Endodermal cell (in vitro differentiated cells): ENCODE measurements around the gene CDKL1. TPM values are rescaled to one million over a fixed set of nuclear protein-coding genes. Genes with fewer than 3 reads are reported as not detected.

Source experiments
- DNase-seq: peaks from one replicate; pipeline ENCODE4 v3.0.0-alpha.2; 2017
- H3K27ac ChIP-seq: 2 replicates; pipeline ENCODE4 v1.5.1; 2013; ENCODE audit warnings: mild to moderate bottlenecking, low read depth, low read length, moderate library complexity
- H3K27me3 ChIP-seq: 2 replicates; pipeline ENCODE4 v1.6.1; 2013; ENCODE audit warnings: mild to moderate bottlenecking, low read length, moderate library complexity; ENCODE audit not compliant: insufficient read depth, control insufficient read depth, poor library complexity, severe bottlenecking
- H3K36me3 ChIP-seq: 2 replicates; pipeline ENCODE4 v1.7.0; 2013; ENCODE audit warnings: mild to moderate bottlenecking, low read length, moderate library complexity; ENCODE audit not compliant: control insufficient read depth, insufficient read depth
- H3K4me1 ChIP-seq: one replicate; pipeline ENCODE4 v1.7.0; 2013; ENCODE audit warnings: low read length; ENCODE audit not compliant: control insufficient read depth, insufficient read depth
- H3K4me3 ChIP-seq: 2 replicates; pipeline ENCODE4 v1.5.1; 2013; ENCODE audit warnings: mild to moderate bottlenecking, low read length, moderate library complexity
- H3K9ac ChIP-seq: 2 replicates; pipeline ENCODE4 v1.6.1; 2013; ENCODE audit warnings: mild to moderate bottlenecking, low read length, moderate library complexity; ENCODE audit not compliant: poor library complexity, severe bottlenecking; ENCODE audit errors: extremely low read depth
- H3K9me3 ChIP-seq: 2 replicates; pipeline ENCODE4 v1.6.1; 2013; ENCODE audit warnings: mild to moderate bottlenecking, low read length, moderate library complexity; ENCODE audit not compliant: control insufficient read depth
- H3K27ac Mint-ChIP-seq: 2 replicates; pipeline ENCODE4 v1.8.0; 2020; ENCODE audit warnings: mixed read lengths
- H3K27me3 Mint-ChIP-seq: 2 replicates; pipeline ENCODE4 v1.8.0; 2021; ENCODE audit warnings: mild to moderate bottlenecking, mixed read lengths; ENCODE audit not compliant: insufficient read depth
- H3K36me3 Mint-ChIP-seq: 2 replicates; pipeline ENCODE4 v1.8.0; 2020; ENCODE audit warnings: low read depth, mixed read lengths
- H3K4me1 Mint-ChIP-seq: 2 replicates; pipeline ENCODE4 v1.8.0; 2020; ENCODE audit warnings: mixed read lengths
- H3K4me3 Mint-ChIP-seq: 2 replicates; pipeline ENCODE4 v1.8.0; 2020; ENCODE audit warnings: mild to moderate bottlenecking, moderate library complexity, mixed read lengths
- H3K9me3 Mint-ChIP-seq: 2 replicates; pipeline ENCODE4 v1.8.0; 2020; ENCODE audit warnings: mild to moderate bottlenecking, mixed read lengths
- CTCF ChIP-seq: fragments of 200-600 bp; sonication (generic); conservative IDR thresholded peaks from 2 replicates; pipeline ENCODE4 v1.5.0; 2021; ENCODE audit warnings: antibody characterized with exemption, mild to moderate bottlenecking
- microRNA-seq: library from miRNA; unstranded; fragments of <30 nt; microRNA quantifications from one replicate; pipeline ENCODE4 v1.2.0, GENCODE V29; 2020; ENCODE audit warnings: borderline microRNAs expressed
- total RNA-seq, 2 donors: library from RNA; stranded (reverse); fragmentation: NEBNext Ultra II Directional in 1 of 2; extraction: Animal tissue kit (Norgen Biotek cat#: 25700) in 1 of 2; gene quantifications; 2 replicates in 1 of 2; 3 replicates in 1 of 2; pipeline ENCODE4 v1.2.1, GENCODE V29; 2021

The CDKL1 gene
- total RNA-seq, 2 donors from 2014 or later, result 1.5 to 2.6 TPM

- Histone ChIP-seq H3K36me3 (no peaks in the 10 kb centered on the region), H3K4me3 (no peak overlapping the region), H3K4me1 (no peaks in the 10 kb centered on the region), H3K9me3 (no peaks in the 10 kb centered on the region), H3K9ac (no peak overlapping the region), H3K27me3 (no peaks in the 10 kb centered on the region), H3K27ac (no peak overlapping the region)
- no peaks in the 10 kb centered on the region for H3K4me1 Mint-ChIP-seq
- H3K9me3 Mint-ChIP-seq, result no peaks in the 10 kb centered on the region
- no peak overlapping the region for H3K27ac Mint-ChIP-seq
- H3K36me3 Mint-ChIP-seq, result peaks cover 18% of the 10 kb centered on the region
- no peak for TF ChIP-seq CTCF
- no peak for DNase-seq
- H3K4me3 Mint-ChIP-seq, result no peak overlapping the region
- H3K27me3 Mint-ChIP-seq, result no peaks in the 10 kb centered on the region
Measured at GRCh38 chr14:50285861-50286260, 110.8 kb downstream of the CDKL1 start.

Small RNAs within 50 kb of the gene (microRNA-seq; reads per million reads assigned to microRNA genes)
- not detected for gene MIR4504

Other genes with a start within 250 kb of the CDKL1 start
- 10 to 100 TPM; 19.6 to 20.4 TPM for gene SOS2, start 165.3 kb downstream of the CDKL1 start, total RNA-seq
- 10 to 100 TPM; 15.9 to 23.2 TPM for gene L2HGDH, start 84.7 kb downstream of the CDKL1 start, total RNA-seq
- 10 to 100 TPM; 15.3 to 16.6 TPM for gene DMAC2L, start 84.6 kb downstream of the CDKL1 start, total RNA-seq
- gene MAP4K5, start 135.7 kb upstream of the CDKL1 start, total RNA-seq, result 10 to 100 TPM; 45.0 to 60.3 TPM
- gene ATL1, start 163.3 kb upstream of the CDKL1 start, total RNA-seq, result 1 to 10 TPM in 1 of 2 donors, under 1 TPM in 1; 0.88 to 1.7 TPM